Uterus (tissue), 4 donors: Measurements from ENCODE around the gene THRB. TPM values are rescaled to one million over a fixed set of nuclear protein-coding genes. Genes with fewer than 3 reads are reported as not detected.

Source experiments
- DNase-seq, 2 donors: peaks; one replicate each; pipeline ENCODE4 v3.0.0-alpha.2; 2019 to 2020
- H3K27ac ChIP-seq, 2 donors: fragments of 200-600 bp; sonication (generic); 1 replicate in 1 of 2; 2 replicates in 1 of 2; pipeline ENCODE4 v1.5.1; 2016 to 2018
- H3K27me3 ChIP-seq, 2 donors: fragments of 200-600 bp; sonication (generic); one replicate each; pipeline ENCODE4 v1.5.1; 2018 to 2019; ENCODE audit warnings: control low read depth in 1 of 2
- H3K36me3 ChIP-seq, 2 donors: fragments of 200-600 bp; sonication (generic); one replicate each; pipeline ENCODE4 v1.5.1; 2019; ENCODE audit warnings: control low read depth in 1 of 2
- H3K4me1 ChIP-seq, 2 donors: fragments of 200-600 bp; sonication (generic); one replicate each; pipeline ENCODE4 v1.5.1; 2018 to 2019; ENCODE audit warnings: control low read depth in 1 of 2
- H3K4me3 ChIP-seq, 2 donors: fragments of 200-600 bp; sonication (generic); 1 replicate in 1 of 2; 2 replicates in 1 of 2; pipeline ENCODE4 v1.5.1; 2018 to 2019; ENCODE audit warnings: mild to moderate bottlenecking in 1 of 2
- H3K9me3 ChIP-seq, 2 donors: fragments of 200-600 bp; sonication (generic); one replicate each; pipeline ENCODE4 v1.5.1; 2019; ENCODE audit warnings: control low read depth in 1 of 2
- CTCF ChIP-seq, 4 experiments: fragments of 200-600 bp in 2 of 4; fragments of 450-650 bp in 2 of 4; sonication (generic) in 2 of 4; IDR thresholded peaks; one replicate each; pipeline ENCODE4 v1.5.1; 2016 to 2019; ENCODE audit warnings: antibody characterized with exemption in 4 of 4, mild to moderate bottlenecking in 2 of 4, moderate library complexity in 1 of 4
- POLR2A ChIP-seq, 2 donors: fragments of 450-650 bp; IDR thresholded peaks; one replicate each; pipeline ENCODE4 v1.6.1; 2016; ENCODE audit warnings: antibody characterized with exemption in 2 of 2, mild to moderate bottlenecking in 1 of 2, moderate library complexity in 1 of 2
- intact Hi-C: fragments of 100-400 bp; cut with DNase I; formaldehyde crosslinking; loops from one replicate; pipeline ENCODE4 v1.15.1; 2023; ENCODE audit warnings: low total_unique reads
- total RNA-seq, 4 donors: library from RNA; depleted of rRNA in 3 of 4; stranded (reverse); fragments of >200 nt in 3 of 4; gene quantifications; one replicate each; pipeline versions ENCODE4 v1.1.0 to v1.2.4, GENCODE V29; 2014 to 2023
- donor health status: DM: yes; HTN: yes; CAD: no.

Gene THRB
- total RNA-seq, 4 donors from 2014 or later, result 4.6 to 38.2 (median 17.3) TPM

- no peaks in the 10 kb centered on the region for H3K9me3 ChIP-seq
- no peak for DNase-seq
- no peaks in the 10 kb centered on the region for H3K4me1 ChIP-seq
- TF ChIP-seq CTCF (IDR thresholded peaks at IDR 0.05) (no peak), POLR2A (IDR thresholded peaks at IDR 0.05) (no peak)
- H3K4me3 ChIP-seq, result no peak overlapping the region
- no peaks in the 10 kb centered on the region for H3K27me3 ChIP-seq
- no peaks in the 10 kb centered on the region for H3K36me3 ChIP-seq
- intact Hi-C loops, result no loop called here
- no peak overlapping the region for H3K27ac ChIP-seq
Observed at GRCh38 chr3:24323272-24323671, 171.4 kb downstream of the THRB start.

- DNase-seq, result no peak
- Histone ChIP-seq H3K27me3 (no peaks in the 10 kb centered on the region), H3K36me3 (no peaks in the 10 kb centered on the region), H3K27ac (no peak overlapping the region), H3K9me3 (no peaks in the 10 kb centered on the region), H3K4me1 (peaks cover 0 to 4% of the 10 kb centered on the region in 2 donors), H3K4me3 (no peak overlapping the region)
- no peak for TF ChIP-seq POLR2A (IDR thresholded peaks at IDR 0.05)
- no peak for TF ChIP-seq CTCF (IDR thresholded peaks at IDR 0.05)
- intact Hi-C loops, result no loop called here
Observed at GRCh38 chr3:24320601-24321000, 174.0 kb downstream of the THRB start.

GRCh38 chr3:24318677-24319287 is 175.9 kb downstream of the THRB start:
- Histone ChIP-seq H3K4me3 (no peak overlapping the region), H3K27ac (no peak overlapping the region), H3K36me3 (no peaks in the 10 kb centered on the region), H3K9me3 (no peaks in the 10 kb centered on the region), H3K27me3 (no peaks in the 10 kb centered on the region), H3K4me1 (peaks cover 0 to 4% of the 10 kb centered on the region in 2 donors)
- TF ChIP-seq POLR2A (IDR thresholded peaks at IDR 0.05) (no peak), CTCF (IDR thresholded peaks at IDR 0.05) (no peak)
- intact Hi-C loops, result no loop called here
- no peak for DNase-seq

GRCh38 chr3:24316887-24317383 is 177.7 kb downstream of the THRB start:
- H3K4me1 ChIP-seq, result peaks cover 0 to 4% of the 10 kb centered on the region in 2 donors
- TF ChIP-seq POLR2A (IDR thresholded peaks at IDR 0.05) (no peak), CTCF (IDR thresholded peaks at IDR 0.05) (no peak)

GRCh38 chr3:24315971-24316370 is 178.7 kb downstream of the THRB start:
- H3K4me3 ChIP-seq, result no peak overlapping the region
- peaks cover 0 to 4% of the 10 kb centered on the region in 2 donors for H3K4me1 ChIP-seq
- no peaks in the 10 kb centered on the region for H3K36me3 ChIP-seq
- no peaks in the 10 kb centered on the region for H3K27me3 ChIP-seq
- DNase-seq, result no peak
- intact Hi-C loops, result no loop called here
- H3K27ac ChIP-seq, result peak overlapping the region in 1 of 2 donors; percentile 24
- H3K9me3 ChIP-seq, result no peaks in the 10 kb centered on the region
- no peak for TF ChIP-seq CTCF (IDR thresholded peaks at IDR 0.05)
- no peak for TF ChIP-seq POLR2A (IDR thresholded peaks at IDR 0.05)

More at GRCh38 chr3:24316887-24317383, 177.7 kb downstream of the THRB start:
- no peaks in the 10 kb centered on the region for H3K36me3 ChIP-seq
- DNase-seq, result no peak
- peak overlapping the region in 1 of 2 donors; percentile 24 for H3K27ac ChIP-seq
- no peaks in the 10 kb centered on the region for H3K27me3 ChIP-seq
- H3K4me3 ChIP-seq, result no peak overlapping the region
- intact Hi-C loops, result no loop called here
- no peaks in the 10 kb centered on the region for H3K9me3 ChIP-seq
